OCI-LY7 (cell line): ENCODE measurements around the gene CRAMP1.

Experiments
- CTCF ChIP-seq: fragments of 200-600 bp; sonication (generic); conservative IDR thresholded peaks from 2 replicates; pipeline ENCODE4 v1.5.1; 2014; ENCODE audit warnings: mild to moderate bottlenecking, antibody characterized with exemption, low read length, moderate library complexity, mixed read lengths
- EZH2phosphoT487 ChIP-seq: fragments of 200-600 bp; sonication (generic); IDR thresholded peaks from 2 replicates; pipeline ENCODE4 v1.6.1; 2018; ENCODE audit warnings: low read depth, borderline replicate concordance, mild to moderate bottlenecking, mixed run types, antibody characterized with exemption, low read length, moderate library complexity, mixed read lengths

GRCh38 chr16:1639282-1639681 lies 27.1 kb downstream of the CRAMP1 start:
- no peak for TF ChIP-seq CTCF
- TF ChIP-seq EZH2phosphoT487, result no peak
